Transverse colon (tissue), 4 donors: Measurements from ENCODE around the gene DIO3. TPM values are rescaled to one million over a fixed set of nuclear protein-coding genes. Genes with fewer than 3 reads are reported as not detected.
"Not testable (repeated sequence)": the region's sequence is repeated elsewhere in the genome, so short reads cannot be mapped to it uniquely, and the experiment has no call there.

ENCODE experiments used
- DNase-seq: peaks from one replicate; pipeline ENCODE4 v3.0.0-alpha.2; 2019
- H3K27ac ChIP-seq, 4 donors: fragments of 200-600 bp; sonication (generic); 2 replicates each; pipeline ENCODE4 v1.5.1; 2016 to 2018; ENCODE audit warnings: inconsistent platforms in 4 of 4
- H3K27me3 ChIP-seq: fragments of 200-600 bp; sonication (generic); 2 replicates; pipeline ENCODE4 v1.5.1; 2017; ENCODE audit warnings: inconsistent platforms
- H3K36me3 ChIP-seq, 4 donors: fragments of 200-600 bp; sonication (generic); 2 replicates each; pipeline ENCODE4 v1.5.1; 2017 to 2019; ENCODE audit warnings: inconsistent platforms in 4 of 4
- H3K4me1 ChIP-seq, 4 donors: fragments of 200-600 bp; sonication (generic); 2 replicates each; pipeline ENCODE4 v1.5.1; 2017 to 2020; ENCODE audit warnings: inconsistent platforms in 4 of 4
- H3K4me3 ChIP-seq, 4 donors: fragments of 200-600 bp; sonication (generic); 1 replicate in 1 of 4; 2 replicates in 3 of 4; pipeline versions ENCODE4 v1.5.1 to v1.6.1; 2017 to 2019; ENCODE audit warnings: inconsistent platforms in 4 of 4
- H3K9me3 ChIP-seq, 2 donors: fragments of 200-600 bp; sonication (generic); 2 replicates each; pipeline ENCODE4 v1.5.1; 2017 to 2019; ENCODE audit warnings: inconsistent platforms in 2 of 2
- EP300 ChIP-seq: sonication (generic); formaldehyde crosslinking; IDR thresholded peaks from one replicate; pipeline ENCODE4 v1.6.1; 2017; ENCODE audit warnings: antibody characterized with exemption, low read depth
- POLR2A ChIP-seq: fragments of 450-650 bp; IDR thresholded peaks from one replicate; pipeline ENCODE4 v1.6.1; 2016; ENCODE audit warnings: antibody characterized with exemption, mild to moderate bottlenecking, moderate library complexity
- POLR2AphosphoS5 ChIP-seq, 3 donors: sonication (generic); formaldehyde crosslinking; IDR thresholded peaks; one replicate each; pipeline ENCODE4 v1.6.1; 2016; ENCODE audit warnings: antibody characterized with exemption in 3 of 3
- WGBS, 2 donors: methylation state at CpG; one replicate each; pipeline ENCODE4 v1.1.5; 2018; ENCODE audit warnings: low coverage in 1 of 2; 5-methylcytosine and 5-hydroxymethylcytosine counted together
- in situ Hi-C, 4 donors: fragments of 200-750 bp; cut with MboI; loops; one replicate each; pipeline versions ENCODE4 v1.15.0 to v1.15.1; 2017; ENCODE audit warnings: low sequenced_read_pairs in 3 of 4, low pct_ligation_motif_present in 1 of 4, low pct_unique_long_range_greater_than_20kb in 1 of 4
- intact Hi-C: fragments of 100-400 bp; cut with DNase I; formaldehyde crosslinking; loops from one replicate; pipeline ENCODE4 v1.15.1; 2023; ENCODE audit warnings: low total_unique reads
- total RNA-seq, 4 donors: library from RNA; depleted of rRNA; stranded (reverse); fragments of >200 nt; gene quantifications; one replicate each; pipeline ENCODE4 v1.1.0, GENCODE V29; 2016
- TF ChIP-seq, protein P1 (sequence below), 5 experiments: fragments of 200-600 bp in 3 of 5; fragments of 450-650 bp in 2 of 5; sonication (generic) in 3 of 5; IDR thresholded peaks; 1 replicate in 2 of 5; 2 replicates in 3 of 5; pipeline ENCODE4 v1.5.1; 2016 to 2017; ENCODE audit warnings: antibody characterized with exemption in 5 of 5, inconsistent platforms in 3 of 5, mild to moderate bottlenecking in 2 of 5, moderate library complexity in 1 of 5

Gene DIO3
- total RNA-seq, 4 donors from 2014 or later: 1.2 to 2.9 (median 1.4) TPM; not detected in 1

DNA sequence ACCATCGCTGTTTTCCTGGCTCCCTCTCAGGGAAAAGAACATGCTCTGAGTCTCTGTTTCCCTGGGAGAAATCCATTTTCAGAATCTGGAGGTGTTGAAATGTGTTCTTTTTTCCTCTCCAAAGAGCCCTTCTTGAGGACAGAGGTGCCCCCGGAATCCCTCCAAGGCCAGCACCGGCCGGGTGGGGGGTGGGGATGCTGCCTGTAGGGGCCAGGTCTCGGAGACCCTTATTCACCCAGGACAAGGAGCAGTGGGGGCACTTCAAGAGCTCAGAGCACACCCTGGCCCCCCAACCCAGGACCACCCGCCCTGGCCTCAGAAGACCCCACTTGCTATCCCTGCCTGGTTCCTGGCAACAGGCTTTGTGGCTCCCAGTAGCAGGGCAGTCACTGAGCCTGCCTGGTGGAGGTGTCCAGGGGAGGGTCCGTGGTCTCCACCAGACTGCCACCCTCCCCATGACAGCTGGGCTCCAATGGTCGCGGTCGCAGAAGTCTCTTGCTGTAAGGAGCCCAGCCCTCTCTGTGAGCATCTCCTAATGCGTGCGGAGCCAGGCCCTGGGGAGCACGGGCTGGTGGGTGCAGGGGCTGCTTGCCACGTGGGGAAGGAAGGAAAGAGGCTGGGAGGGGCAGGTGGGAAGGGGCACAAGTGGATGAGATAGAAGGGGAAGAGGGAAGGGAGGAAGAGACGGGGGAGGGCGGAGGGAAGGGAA, 13.2 kb upstream of the DIO3 start:
- in situ Hi-C loops (no loop called here), intact Hi-C loops (no loop called here)
- 74 to 78% methylated on average over 2 to 16 of the region's 16 CpGs for WGBS, 2 donors

DNA sequence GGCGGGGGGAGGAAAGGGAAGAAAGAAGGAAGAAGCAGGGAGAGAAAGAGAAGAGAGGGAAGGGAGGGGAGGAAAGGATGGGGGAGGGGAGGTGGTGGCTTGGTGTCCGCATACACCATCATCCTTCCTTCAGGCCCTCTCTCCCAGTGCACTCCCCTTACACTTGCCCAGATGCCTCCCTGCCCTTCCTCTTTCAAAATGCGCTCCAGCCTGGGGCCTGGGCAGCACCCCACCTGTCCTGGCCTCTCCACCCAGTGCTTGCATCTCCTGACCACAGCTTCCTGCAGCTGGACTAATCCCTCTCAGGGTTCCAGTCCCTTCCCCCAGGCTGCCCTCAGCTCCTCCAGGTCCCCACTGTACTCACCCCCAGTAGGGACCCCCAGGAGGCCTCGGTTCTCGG, 12.6 kb upstream of the DIO3 start:
- no peak overlapping the region for H3K4me3 ChIP-seq
- H3K27me3 ChIP-seq: no peaks in the 10 kb centered on the region
- in situ Hi-C loops: no loop called here
- H3K4me1 ChIP-seq: peaks cover 0 to 10% (median 3%) of the 10 kb centered on the region in 4 donors
- DNase-seq: no peak
- no peak overlapping the region for H3K27ac ChIP-seq
- no peak for TF ChIP-seq POLR2AphosphoS5 (IDR thresholded peaks at IDR 0.05)
- TF ChIP-seq EP300: no peak
- TF ChIP-seq, protein P1, sequence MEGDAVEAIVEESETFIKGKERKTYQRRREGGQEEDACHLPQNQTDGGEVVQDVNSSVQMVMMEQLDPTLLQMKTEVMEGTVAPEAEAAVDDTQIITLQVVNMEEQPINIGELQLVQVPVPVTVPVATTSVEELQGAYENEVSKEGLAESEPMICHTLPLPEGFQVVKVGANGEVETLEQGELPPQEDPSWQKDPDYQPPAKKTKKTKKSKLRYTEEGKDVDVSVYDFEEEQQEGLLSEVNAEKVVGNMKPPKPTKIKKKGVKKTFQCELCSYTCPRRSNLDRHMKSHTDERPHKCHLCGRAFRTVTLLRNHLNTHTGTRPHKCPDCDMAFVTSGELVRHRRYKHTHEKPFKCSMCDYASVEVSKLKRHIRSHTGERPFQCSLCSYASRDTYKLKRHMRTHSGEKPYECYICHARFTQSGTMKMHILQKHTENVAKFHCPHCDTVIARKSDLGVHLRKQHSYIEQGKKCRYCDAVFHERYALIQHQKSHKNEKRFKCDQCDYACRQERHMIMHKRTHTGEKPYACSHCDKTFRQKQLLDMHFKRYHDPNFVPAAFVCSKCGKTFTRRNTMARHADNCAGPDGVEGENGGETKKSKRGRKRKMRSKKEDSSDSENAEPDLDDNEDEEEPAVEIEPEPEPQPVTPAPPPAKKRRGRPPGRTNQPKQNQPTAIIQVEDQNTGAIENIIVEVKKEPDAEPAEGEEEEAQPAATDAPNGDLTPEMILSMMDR (IDR thresholded peaks at IDR 0.05): no peak
- no peak for TF ChIP-seq POLR2A
- H3K36me3 ChIP-seq: no peaks in the 10 kb centered on the region
- intact Hi-C loops: no loop called here
- 79 to 85% methylated on average over 3 to 5 of the region's 5 CpGs for WGBS, 2 donors
- H3K9me3 ChIP-seq: no peaks in the 10 kb centered on the region

More for the DNA sequence above, 13.2 kb upstream of the DIO3 start:
- DNase-seq: no peak
- no peak overlapping the region for H3K4me3 ChIP-seq
- no peak overlapping the region for H3K27ac ChIP-seq
- no peaks in the 10 kb centered on the region for H3K9me3 ChIP-seq
- no peaks in the 10 kb centered on the region for H3K27me3 ChIP-seq
- TF ChIP-seq POLR2AphosphoS5 (IDR thresholded peaks at IDR 0.05) (no peak), EP300 (no peak), POLR2A (no peak)
- TF ChIP-seq, protein P1 (IDR thresholded peaks at IDR 0.05): no peak
- H3K4me1 ChIP-seq: peaks cover 0 to 11% (median 3%) of the 10 kb centered on the region in 4 donors
- H3K36me3 ChIP-seq: no peaks in the 10 kb centered on the region

DNA sequence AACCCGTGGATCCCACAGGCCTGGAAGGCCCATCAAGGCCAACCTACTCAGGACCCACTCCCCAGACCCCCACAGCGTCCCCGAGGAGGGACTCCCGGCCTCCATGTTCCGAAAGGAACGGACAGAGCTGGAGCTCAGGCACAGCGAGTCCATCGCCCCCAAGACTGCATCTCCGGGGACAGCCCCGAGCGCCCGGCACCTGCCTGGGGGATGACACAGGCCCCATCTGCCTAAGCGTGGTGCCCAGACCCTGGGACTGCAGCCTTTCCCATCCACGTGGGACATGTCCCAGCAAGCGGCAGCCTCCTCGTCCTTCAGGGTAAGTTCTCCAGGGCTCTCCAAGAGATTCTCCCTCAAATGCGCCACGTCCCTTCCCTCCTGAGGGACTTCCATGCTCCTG, 12.1 kb upstream of the DIO3 start:
- peaks cover 0 to 10% (median 3%) of the 10 kb centered on the region in 4 donors for H3K4me1 ChIP-seq
- intact Hi-C loops (no loop called here), in situ Hi-C loops (no loop called here)
- no peaks in the 10 kb centered on the region for H3K36me3 ChIP-seq
- no peaks in the 10 kb centered on the region for H3K27me3 ChIP-seq
- 76% methylated on average over 18 of the region's 18 CpGs; no CpG with 5 or more reads in 1 of the 2 donors for WGBS, 2 donors
- no peak overlapping the region for H3K27ac ChIP-seq
- H3K4me3 ChIP-seq: no peak overlapping the region
- no peak for TF ChIP-seq EP300
- TF ChIP-seq POLR2A: no peak
- TF ChIP-seq POLR2AphosphoS5 (IDR thresholded peaks at IDR 0.05): no peak
- TF ChIP-seq, protein P1 (IDR thresholded peaks at IDR 0.05): no peak
- DNase-seq: no peak
- no peaks in the 10 kb centered on the region for H3K9me3 ChIP-seq

DNA sequence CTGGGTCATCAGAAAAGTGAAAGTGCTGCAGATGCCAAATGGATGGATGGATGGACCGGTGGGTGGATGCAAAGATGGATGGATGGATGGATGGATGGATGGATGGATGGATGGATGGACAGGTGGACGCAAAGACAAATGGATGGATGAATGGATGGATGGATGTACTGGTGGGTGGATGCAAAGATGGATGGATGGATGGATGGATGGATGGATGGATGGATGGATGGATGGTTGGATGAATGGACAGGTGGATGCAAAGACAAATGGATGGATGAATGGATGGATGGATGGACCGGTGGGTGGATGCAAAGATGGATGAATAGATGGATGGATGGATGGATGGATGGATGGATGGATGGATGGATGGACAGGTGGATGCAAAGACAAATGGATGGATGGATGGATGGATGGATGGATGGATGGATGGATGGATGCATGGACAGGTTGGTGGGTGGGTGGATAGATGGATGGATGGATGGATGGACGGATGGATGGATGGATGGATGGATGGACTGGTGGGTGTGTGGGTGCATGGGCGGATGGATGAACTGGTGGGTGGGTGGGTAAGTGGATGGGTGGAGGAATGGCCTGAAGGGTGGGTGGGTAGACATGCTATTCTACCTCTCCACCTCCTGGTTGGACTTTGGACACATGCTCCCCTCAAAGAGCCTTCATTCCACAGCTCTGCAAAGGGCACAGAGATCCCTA, 10.9 kb upstream of the DIO3 start:
- H3K36me3 ChIP-seq, H3K27me3 ChIP-seq, H3K9me3 ChIP-seq, in situ Hi-C loops, H3K4me3 ChIP-seq, DNase-seq, H3K27ac ChIP-seq: not testable (repeated sequence)
- intact Hi-C loops: loop anchor here (10.0 kb wide), 1 partner anchor 366 kb away; no protein-coding TSS in a partner anchor
- WGBS, 2 donors: 68 to 74% methylated on average over 3 to 5 of the region's 5 CpGs
- peaks cover 0 to 18% (median 11%) of the 10 kb centered on the region in 4 donors for H3K4me1 ChIP-seq
